Endothelial cell of umbilical vein (primary cell): ENCODE measurements around the gene PLA2G2D. TPM values are rescaled to one million over a fixed set of nuclear protein-coding genes. Genes with fewer than 3 reads are reported as not detected.

Experiments
- BruUV-seq: library from RNA; stranded (reverse); fragments of 400-500 nt; replicated peaks from 2 replicates; lab custom pipeline; 2021; lab: Mats Ljungman, UMichigan
- CTCF ChIA-PET: fragments of 300-600, 350-600 bp; sonication (Branson Sonifier 250); formaldehyde crosslinking; loops from one replicate; lab custom pipeline; 2021; ENCODE audit warnings: antibody characterized with exemption, inconsistent platforms; lab: Charles Lee
- POLR2A ChIA-PET: fragments of 300-600, 350-600 bp; sonication (Branson Sonifier 250); formaldehyde crosslinking; loops from one replicate; lab custom pipeline; 2021; ENCODE audit warnings: antibody characterized with exemption, inconsistent platforms; lab: Charles Lee
- DNase-seq: peaks from one replicate; pipeline ENCODE4 v3.0.0-alpha.2; 2011; ENCODE audit warnings: low read depth, low spot score
- FAIRE-seq: peaks from 2 replicates; lab custom pipeline; 2011; peaks lifted over from hg19 to GRCh38; lab: Jason Lieb, UNC
- H2AFZ ChIP-seq: 2 replicates; pipeline ENCODE4 v1.6.0; 2012; ENCODE audit warnings: low read depth, low read length, control low read depth, inconsistent platforms
- H3K27ac ChIP-seq: 2 replicates; pipeline ENCODE4 v1.5.1; 2011; ENCODE audit warnings: low read depth, mild to moderate bottlenecking, control low read depth, low read length, moderate library complexity; ENCODE audit not compliant: insufficient read depth
- H3K27me3 ChIP-seq, 2 experiments: 2 replicates each; pipeline versions ENCODE4 v1.6.0 to v1.6.1; 2011; ENCODE audit warnings: low read length in 2 of 2, mixed read lengths in 1 of 2; ENCODE audit not compliant: control insufficient read depth in 2 of 2, insufficient read depth in 2 of 2
- H3K36me3 ChIP-seq, 2 experiments: 2 replicates in 1 of 2; 3 replicates in 1 of 2; pipeline ENCODE4 v1.5.1; 2011; ENCODE audit warnings: low read length in 2 of 2, mild to moderate bottlenecking in 1 of 2, moderate library complexity in 1 of 2; ENCODE audit not compliant: control insufficient read depth in 2 of 2, insufficient read depth in 2 of 2; ENCODE audit errors: extremely low read depth in 1 of 2
- H3K4me1 ChIP-seq: 3 replicates; pipeline ENCODE4 v1.5.1; 2011; ENCODE audit warnings: mild to moderate bottlenecking, low read length; ENCODE audit not compliant: control insufficient read depth, insufficient read depth; ENCODE audit errors: extremely low read depth
- H3K4me2 ChIP-seq: 2 replicates; pipeline ENCODE4 v1.6.1; 2011; ENCODE audit warnings: low read length, control low read depth, mixed read lengths; ENCODE audit not compliant: insufficient read depth
- H3K4me3 ChIP-seq, 3 experiments: fragments of 200-600 bp in 1 of 3; sonication (generic), shearing (Covaris generic) in 1 of 3; replicated peaks in 1 of 3; 2 replicates each; pipeline ENCODE4 v1.5.1; 2011 to 2016; ENCODE audit warnings: control low read depth in 3 of 3, low read length in 3 of 3, mild to moderate bottlenecking in 2 of 3, inconsistent platforms in 1 of 3, low read depth in 1 of 3, moderate library complexity in 1 of 3; ENCODE audit not compliant: insufficient read depth in 1 of 3
- H3K79me2 ChIP-seq: 2 replicates; pipeline ENCODE4 v1.6.0; 2012; ENCODE audit warnings: low read length, inconsistent platforms; ENCODE audit not compliant: control insufficient read depth, insufficient read depth
- H3K9ac ChIP-seq: replicated peaks from 2 replicates; pipeline ENCODE3; 2011; ENCODE audit warnings: low read length, control low read depth; ENCODE audit not compliant: insufficient read depth; ENCODE audit errors: extremely low read depth
- H3K9me1 ChIP-seq: replicated peaks from 3 replicates; pipeline ENCODE4 v1.6.0; 2011; ENCODE audit warnings: mild to moderate bottlenecking, low read length; ENCODE audit not compliant: control insufficient read depth, insufficient read depth; ENCODE audit errors: extremely low read depth
- H3K9me3 ChIP-seq: replicated peaks from 2 replicates; pipeline ENCODE4 v1.5.1; 2012; ENCODE audit warnings: low read length, inconsistent platforms; ENCODE audit not compliant: control insufficient read depth, insufficient read depth
- H4K20me1 ChIP-seq: replicated peaks from 2 replicates; pipeline ENCODE3; 2011; ENCODE audit warnings: mild to moderate bottlenecking, low read length; ENCODE audit not compliant: control insufficient read depth, insufficient read depth; ENCODE audit errors: extremely low read depth
- EZH2 ChIP-seq: IDR thresholded peaks from 2 replicates; pipeline ENCODE4 v1.6.1; 2012; ENCODE audit warnings: borderline replicate concordance, low read depth, mild to moderate bottlenecking, moderate library complexity, low read length, inconsistent platforms; ENCODE audit not compliant: severe bottlenecking
- FOS ChIP-seq: IDR thresholded peaks from 2 replicates; pipeline ENCODE4 v1.6.1; 2011; ENCODE audit warnings: mild to moderate bottlenecking, low read length, moderate library complexity, borderline replicate concordance; ENCODE audit not compliant: insufficient read depth
- GATA2 ChIP-seq: IDR thresholded peaks from 2 replicates; pipeline ENCODE4 v1.7.0; 2011; ENCODE audit warnings: low read depth, mild to moderate bottlenecking, moderate library complexity, mixed read lengths, low read length; ENCODE audit not compliant: insufficient read length, insufficient read depth
- JUN ChIP-seq: IDR thresholded peaks from 2 replicates; pipeline ENCODE4 v1.6.1; 2011; ENCODE audit warnings: borderline replicate concordance, low read depth; ENCODE audit not compliant: insufficient read length, insufficient read depth
- MAX ChIP-seq: IDR thresholded peaks from 2 replicates; pipeline ENCODE4 v1.6.1; 2011; ENCODE audit not compliant: insufficient read depth, insufficient read length
- MYC ChIP-seq: IDR thresholded peaks from one replicate; pipeline ENCODE4 v1.6.1; 2011; ENCODE audit warnings: mild to moderate bottlenecking, low read depth, low read length
- POLR2A ChIP-seq: IDR thresholded peaks from 2 replicates; pipeline ENCODE4 v1.6.1; 2012; ENCODE audit warnings: low read depth, mild to moderate bottlenecking, control low read depth, low read length
- POLR2AphosphoS5 ChIP-seq: IDR thresholded peaks from 2 replicates; pipeline ENCODE4 v1.6.1; 2012; ENCODE audit warnings: low read depth, mild to moderate bottlenecking, control low read depth, low read length, moderate library complexity; ENCODE audit not compliant: insufficient read depth
- dilution Hi-C: fragments of 300-500 bp; cut with MboI; formaldehyde crosslinking; loops from one replicate; pipeline ENCODE4 v1.15.0; 2019; ENCODE audit warnings: low sequenced_read_pairs; ENCODE audit not compliant: extremely low pct_ligation_motif_present
- intact Hi-C: fragments of 100-400 bp; cut with micrococcal nuclease; formaldehyde crosslinking; loops from one replicate; pipeline ENCODE4 v1.10.0; 2022
- polyA plus RNA-seq, 4 experiments: library from polyadenylated mRNA; depleted of rRNA in 3 of 4; stranded (reverse) in 3 of 4; unstranded in 1 of 4; fragments of >200 nt; gene quantifications; 2 replicates each; pipeline versions ENCODE4 v1.2.1 to v1.2.3, GENCODE V29; 2011 to 2012; ENCODE audit warnings: missing spikeins in 1 of 4
- total RNA-seq: library from RNA; stranded (reverse); gene quantifications from 2 replicates; pipeline ENCODE4 v1.2.3, GENCODE V29; 2021
- TF ChIP-seq, protein P1 (sequence below), 2 donors: IDR thresholded peaks; 1 replicate in 1 of 2; 2 replicates in 1 of 2; pipeline ENCODE4 v1.5.1; 2011; ENCODE audit warnings: low read length in 2 of 2, mild to moderate bottlenecking in 2 of 2, moderate library complexity in 2 of 2, control low read depth in 1 of 2, inconsistent platforms in 1 of 2, low read depth in 1 of 2; ENCODE audit not compliant: insufficient read depth in 1 of 2; ENCODE audit errors: extremely low read depth in 1 of 2

The PLA2G2D gene
- total and polyA plus RNA-seq, 2 donors (not counting 3 experiments of a cell fraction or from before 2014, with no cell fraction given), result not detected

DNA sequence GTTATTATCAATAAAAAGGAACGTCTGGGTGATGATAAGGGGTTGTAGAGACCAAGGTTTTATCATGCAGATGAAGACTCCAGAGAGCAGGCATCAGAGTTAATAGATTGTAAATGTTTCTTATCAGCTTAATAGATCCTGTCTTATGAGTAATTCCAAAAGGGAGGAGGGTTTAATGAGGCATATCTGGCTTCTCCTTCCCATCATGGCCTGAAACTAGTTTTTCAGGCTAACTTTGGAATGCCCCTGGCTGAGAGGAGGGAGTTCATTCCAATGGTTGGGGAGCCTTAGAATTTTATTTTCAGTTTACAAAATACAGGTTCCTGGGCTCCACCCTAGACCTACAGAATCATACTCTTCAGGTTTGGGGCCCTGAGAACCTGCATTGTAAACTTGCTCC is 13.5 kb downstream of the PLA2G2D start:
- H4K20me1 ChIP-seq, result no peaks in the 10 kb centered on the region
- no peaks in the 10 kb centered on the region for H3K9me1 ChIP-seq
- H3K9me3 ChIP-seq, result no peaks in the 10 kb centered on the region
- H3K27me3 ChIP-seq, result peaks cover 0 to 2% of the 10 kb centered on the region in 2 experiments
- DNase-seq (no peak), FAIRE-seq (no peak)
- intact Hi-C loops (no loop called here), dilution Hi-C loops (no loop called here)
- H3K79me2 ChIP-seq, result no peaks in the 10 kb centered on the region
- TF ChIP-seq POLR2AphosphoS5 (no peak), FOS (no peak), EZH2 (no peak), JUN (no peak), POLR2A (no peak), GATA2 (no peak), MAX (no peak), MYC (no peak)
- TF ChIP-seq, protein P1, sequence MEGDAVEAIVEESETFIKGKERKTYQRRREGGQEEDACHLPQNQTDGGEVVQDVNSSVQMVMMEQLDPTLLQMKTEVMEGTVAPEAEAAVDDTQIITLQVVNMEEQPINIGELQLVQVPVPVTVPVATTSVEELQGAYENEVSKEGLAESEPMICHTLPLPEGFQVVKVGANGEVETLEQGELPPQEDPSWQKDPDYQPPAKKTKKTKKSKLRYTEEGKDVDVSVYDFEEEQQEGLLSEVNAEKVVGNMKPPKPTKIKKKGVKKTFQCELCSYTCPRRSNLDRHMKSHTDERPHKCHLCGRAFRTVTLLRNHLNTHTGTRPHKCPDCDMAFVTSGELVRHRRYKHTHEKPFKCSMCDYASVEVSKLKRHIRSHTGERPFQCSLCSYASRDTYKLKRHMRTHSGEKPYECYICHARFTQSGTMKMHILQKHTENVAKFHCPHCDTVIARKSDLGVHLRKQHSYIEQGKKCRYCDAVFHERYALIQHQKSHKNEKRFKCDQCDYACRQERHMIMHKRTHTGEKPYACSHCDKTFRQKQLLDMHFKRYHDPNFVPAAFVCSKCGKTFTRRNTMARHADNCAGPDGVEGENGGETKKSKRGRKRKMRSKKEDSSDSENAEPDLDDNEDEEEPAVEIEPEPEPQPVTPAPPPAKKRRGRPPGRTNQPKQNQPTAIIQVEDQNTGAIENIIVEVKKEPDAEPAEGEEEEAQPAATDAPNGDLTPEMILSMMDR (IDR thresholded peaks at IDR 0.05; ENCODE audit: extremely low read depth in 1 of 2, insufficient read depth in 1 of 2, low read depth in 1 of 2, low read length in 2 of 2), result no peak
- H3K27ac ChIP-seq, result no peak overlapping the region
- no peaks in the 10 kb centered on the region for H3K36me3 ChIP-seq
- H3K4me2 ChIP-seq, result no peak overlapping the region
- H3K9ac ChIP-seq, result no peak overlapping the region
- H3K4me3 ChIP-seq, result no peak overlapping the region
- H2AFZ ChIP-seq, result no peak overlapping the region
- ChIA-PET CTCF (no interaction called here), POLR2A (no interaction called here)
- no TSS peak for BruUV-seq
- H3K4me1 ChIP-seq, result peaks cover 9% of the 10 kb centered on the region
